GM18870 (cell line): ENCODE data around the gene ELP5.
"Not testable (repeated sequence)": the region's sequence is repeated elsewhere in the genome, so short reads cannot be mapped to it uniquely, and the experiment has no call there.

ENCODE experiments used
- ATAC-seq: cut with Tn5 transposase; IDR thresholded peaks from one replicate; pipeline ENCODE4 v1.9.1; 2021; ENCODE audit warnings: moderate library complexity; ENCODE audit not compliant: unreplicated experiment

Gene ELP5

GRCh38 chr17:7235693-7236665 lies 16.0 kb upstream of the ELP5 start:
- no peak for ATAC-seq

- no peak for ATAC-seq
Observed at GRCh38 chr17:7236808-7237207, 15.2 kb upstream of the ELP5 start.

GRCh38 chr17:7237266-7237760 lies 14.7 kb upstream of the ELP5 start:
- ATAC-seq: no peak

- ATAC-seq: no peak
Observed at GRCh38 chr17:7237761-7238419, 14.1 kb upstream of the ELP5 start.

GRCh38 chr17:7238420-7239090 lies 13.5 kb upstream of the ELP5 start:
- no peak for ATAC-seq

- peak; percentile 47 for ATAC-seq
Observed at GRCh38 chr17:7239091-7240027, 12.7 kb upstream of the ELP5 start, which contains the start of gene PHF23. Gene PHF23 (minus strand): TSS chr17:7239457. CDS start chr17:7239279, 178 bp downstream.

GRCh38 chr17:7240375-7240774 lies 11.6 kb upstream of the ELP5 start:
- ATAC-seq: no peak

- no peak for ATAC-seq
Observed at GRCh38 chr17:7241090-7241733, 10.8 kb upstream of the ELP5 start.

- peak; percentile 29 for ATAC-seq
Observed at GRCh38 chr17:7241783-7242716, 10.0 kb upstream of the ELP5 start, which contains the start of gene GABARAP. Gene GABARAP (minus strand): TSS chr17:7242449. CDS start chr17:7242330, 119 bp downstream.

- peak; percentile 42 for ATAC-seq
Observed at GRCh38 chr17:7242717-7243452, 9.1 kb upstream of the ELP5 start.

GRCh38 chr17:7243453-7243729 lies 8.6 kb upstream of the ELP5 start:
- ATAC-seq: no peak

GRCh38 chr17:7243838-7244237 lies 8.2 kb upstream of the ELP5 start:
- not testable (repeated sequence) for ATAC-seq

GRCh38 chr17:7246779-7247178 lies 5.2 kb upstream of the ELP5 start:
- no peak for ATAC-seq

GRCh38 chr17:7248796-7249195 lies 3.2 kb upstream of the ELP5 start:
- no peak for ATAC-seq

- ATAC-seq: no peak
Observed at GRCh38 chr17:7249214-7249613, 2.8 kb upstream of the ELP5 start.

- no peak for ATAC-seq
Observed at GRCh38 chr17:7249830-7250229, 2.2 kb upstream of the ELP5 start.

GRCh38 chr17:7250695-7251627 lies 1.1 kb upstream of the ELP5 start:
- no peak for ATAC-seq
